Ishikawa (cell line): ENCODE data around the gene CCDC18.

Experiments used
- CEBPB ChIP-seq: IDR thresholded peaks from 2 replicates; pipeline ENCODE4 v1.6.1; 2012
- CREB1 ChIP-seq: IDR thresholded peaks from 2 replicates; pipeline ENCODE4 v1.6.1; 2012; ENCODE audit warnings: low read depth
- EP300 ChIP-seq: IDR thresholded peaks from 2 replicates; pipeline ENCODE4 v1.6.1; 2012; ENCODE audit warnings: borderline replicate concordance
- NFIC ChIP-seq: IDR thresholded peaks from 2 replicates; pipeline ENCODE4 v1.6.1; 2012
- RAD21 ChIP-seq: IDR thresholded peaks from 2 replicates; pipeline ENCODE4 v1.6.1; 2012; ENCODE audit warnings: low read depth
- TAF1 ChIP-seq: IDR thresholded peaks from 2 replicates; pipeline ENCODE4 v1.6.1; 2012; ENCODE audit warnings: low read depth, mild to moderate bottlenecking
- TEAD4 ChIP-seq: IDR thresholded peaks from 2 replicates; pipeline ENCODE4 v1.6.1; 2012
- YY1 ChIP-seq: IDR thresholded peaks from 2 replicates; pipeline ENCODE4 v1.6.1; 2012; ENCODE audit warnings: low read depth
- TF ChIP-seq, protein P1 (sequence below): IDR thresholded peaks from 2 replicates; pipeline ENCODE4 v1.6.1; 2012
- TF ChIP-seq, protein P2 (sequence below): IDR thresholded peaks from 2 replicates; pipeline ENCODE4 v1.6.1; 2012; ENCODE audit warnings: low read depth, mild to moderate bottlenecking

DNA sequence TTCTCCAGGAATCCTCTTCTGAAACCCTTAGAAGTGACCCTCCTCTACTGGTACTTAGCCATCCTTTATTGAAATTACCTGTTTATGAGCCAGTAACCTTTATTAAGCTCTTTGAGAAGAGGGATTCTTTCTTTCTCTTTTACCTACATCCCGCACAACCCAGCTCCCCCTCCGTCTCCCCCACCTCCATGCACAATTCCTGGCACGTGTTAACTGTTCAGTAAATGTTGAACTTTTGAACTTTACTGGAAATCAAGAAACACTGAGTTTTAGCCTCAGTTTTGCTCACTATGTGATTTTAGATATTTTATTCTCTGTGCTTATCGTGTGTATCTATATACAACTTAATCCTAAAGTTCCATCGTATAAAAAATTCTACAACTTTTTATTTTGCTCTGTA is 2.1 kb upstream of the CCDC18 start:
- TF ChIP-seq, protein P1, sequence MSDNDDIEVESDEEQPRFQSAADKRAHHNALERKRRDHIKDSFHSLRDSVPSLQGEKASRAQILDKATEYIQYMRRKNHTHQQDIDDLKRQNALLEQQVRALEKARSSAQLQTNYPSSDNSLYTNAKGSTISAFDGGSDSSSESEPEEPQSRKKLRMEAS: no peak
- TF ChIP-seq NFIC (no peak), CEBPB (no peak), TAF1 (no peak), CREB1 (no peak), EP300 (no peak), YY1 (no peak), TEAD4 (no peak), RAD21 (no peak)
- TF ChIP-seq, protein P2, sequence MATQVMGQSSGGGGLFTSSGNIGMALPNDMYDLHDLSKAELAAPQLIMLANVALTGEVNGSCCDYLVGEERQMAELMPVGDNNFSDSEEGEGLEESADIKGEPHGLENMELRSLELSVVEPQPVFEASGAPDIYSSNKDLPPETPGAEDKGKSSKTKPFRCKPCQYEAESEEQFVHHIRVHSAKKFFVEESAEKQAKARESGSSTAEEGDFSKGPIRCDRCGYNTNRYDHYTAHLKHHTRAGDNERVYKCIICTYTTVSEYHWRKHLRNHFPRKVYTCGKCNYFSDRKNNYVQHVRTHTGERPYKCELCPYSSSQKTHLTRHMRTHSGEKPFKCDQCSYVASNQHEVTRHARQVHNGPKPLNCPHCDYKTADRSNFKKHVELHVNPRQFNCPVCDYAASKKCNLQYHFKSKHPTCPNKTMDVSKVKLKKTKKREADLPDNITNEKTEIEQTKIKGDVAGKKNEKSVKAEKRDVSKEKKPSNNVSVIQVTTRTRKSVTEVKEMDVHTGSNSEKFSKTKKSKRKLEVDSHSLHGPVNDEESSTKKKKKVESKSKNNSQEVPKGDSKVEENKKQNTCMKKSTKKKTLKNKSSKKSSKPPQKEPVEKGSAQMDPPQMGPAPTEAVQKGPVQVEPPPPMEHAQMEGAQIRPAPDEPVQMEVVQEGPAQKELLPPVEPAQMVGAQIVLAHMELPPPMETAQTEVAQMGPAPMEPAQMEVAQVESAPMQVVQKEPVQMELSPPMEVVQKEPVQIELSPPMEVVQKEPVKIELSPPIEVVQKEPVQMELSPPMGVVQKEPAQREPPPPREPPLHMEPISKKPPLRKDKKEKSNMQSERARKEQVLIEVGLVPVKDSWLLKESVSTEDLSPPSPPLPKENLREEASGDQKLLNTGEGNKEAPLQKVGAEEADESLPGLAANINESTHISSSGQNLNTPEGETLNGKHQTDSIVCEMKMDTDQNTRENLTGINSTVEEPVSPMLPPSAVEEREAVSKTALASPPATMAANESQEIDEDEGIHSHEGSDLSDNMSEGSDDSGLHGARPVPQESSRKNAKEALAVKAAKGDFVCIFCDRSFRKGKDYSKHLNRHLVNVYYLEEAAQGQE: no peak
